K562 (cell line): ENCODE measurements around the gene HOXB5. TPM values are rescaled to one million over a fixed set of nuclear protein-coding genes. Genes with fewer than 3 reads are reported as not detected.

ENCODE experiments used
- ARID2 ChIP-seq: fragments of 450-650 bp; IDR thresholded peaks from 2 replicates; pipeline ENCODE4 v1.6.1; 2017; ENCODE audit warnings: antibody characterized with exemption, mild to moderate bottlenecking
- CBFB ChIP-seq: sonication (generic); formaldehyde crosslinking; IDR thresholded peaks from 2 replicates; pipeline ENCODE4 v1.4.0; 2020; ENCODE audit warnings: mild to moderate bottlenecking, missing genetic modification reagents
- CBX1 ChIP-seq: sonication (generic); IDR thresholded peaks from 2 replicates; pipeline ENCODE4 v1.6.1; 2016; ENCODE audit warnings: antibody characterized with exemption, low read depth, mild to moderate bottlenecking
- CXXC5 ChIP-seq: fragments of 250-450 bp; sonication (Bioruptor Pico); IDR thresholded peaks from 2 replicates; pipeline ENCODE4 v1.8.0; 2022; ENCODE audit warnings: inconsistent platforms, mild to moderate bottlenecking, moderate library complexity
- E2F6 ChIP-seq, 2 experiments: IDR thresholded peaks; 2 replicates each; pipeline ENCODE4 v1.6.1; 2011; ENCODE audit warnings: borderline replicate concordance in 1 of 2, control low read depth in 1 of 2, low read depth in 1 of 2, low read length in 1 of 2, mild to moderate bottlenecking in 1 of 2, mixed read lengths in 1 of 2, moderate library complexity in 1 of 2; ENCODE audit not compliant: insufficient read depth in 1 of 2, insufficient read length in 1 of 2, poor library complexity in 1 of 2, severe bottlenecking in 1 of 2; ENCODE audit errors: extremely low read depth in 1 of 2
- ELF1 ChIP-seq: fragments of 200-800 bp; sonication (Bioruptor generic); IDR thresholded peaks from 2 replicates; pipeline ENCODE4 v1.6.1; 2016; ENCODE audit warnings: missing genetic modification characterization, missing compliant biosample characterization
- FOS ChIP-seq: IDR thresholded peaks from 3 replicates; pipeline ENCODE4 v1.6.1; 2011; ENCODE audit not compliant: insufficient read length; ENCODE audit errors: extremely low read depth
- HDAC3 ChIP-seq: fragments of 450-650 bp; IDR thresholded peaks from 2 replicates; pipeline ENCODE4 v1.6.1; 2018; ENCODE audit warnings: borderline replicate concordance, mild to moderate bottlenecking, moderate library complexity; ENCODE audit not compliant: partially characterized antibody
- HSF4 ChIP-seq: fragments of 250-450 bp; sonication (Bioruptor Pico); IDR thresholded peaks from 2 replicates; pipeline ENCODE4 v2.1.2; 2022; ENCODE audit warnings: mild to moderate bottlenecking, moderate library complexity, borderline replicate concordance
- MCM7 ChIP-seq, 2 experiments: fragments of 450-650 bp; IDR thresholded peaks; 2 replicates each; pipeline ENCODE4 v1.6.1; 2016 to 2018
- RBM25 ChIP-seq: fragments of 200-400 bp; formaldehyde crosslinking; IDR thresholded peaks from 2 replicates; pipeline ENCODE4 v1.6.1; 2018; ENCODE audit warnings: low read length, low read depth, moderate library complexity; ENCODE audit not compliant: severe bottlenecking
- SIX5 ChIP-seq, 2 experiments: IDR thresholded peaks; 2 replicates each; pipeline ENCODE4 v1.6.1; 2011; ENCODE audit warnings: low read length in 2 of 2, borderline replicate concordance in 1 of 2, low read depth in 1 of 2, mild to moderate bottlenecking in 1 of 2, moderate library complexity in 1 of 2; ENCODE audit not compliant: insufficient read depth in 1 of 2
- SMARCA5 ChIP-seq: fragments of 450-650 bp; IDR thresholded peaks from 2 replicates; pipeline ENCODE4 v1.6.1; 2016
- UBTF ChIP-seq, 2 experiments: IDR thresholded peaks; 2 replicates each; pipeline ENCODE4 v1.6.1; 2012; ENCODE audit warnings: improper control_type of control experiment in 2 of 2, low read depth in 2 of 2, low read length in 2 of 2, borderline replicate concordance in 1 of 2
- ZNF197 ChIP-seq: fragments of 200-800 bp; sonication (Bioruptor generic); IDR thresholded peaks from 2 replicates; pipeline ENCODE4 v1.6.1; 2016; ENCODE audit warnings: low read depth, missing genetic modification characterization, missing compliant biosample characterization
- ZNF449 ChIP-seq: fragments of 250-450 bp; sonication (Bioruptor Pico); IDR thresholded peaks from 2 replicates; pipeline ENCODE4 v1.8.0; 2022; ENCODE audit warnings: moderate library complexity, mild to moderate bottlenecking, inconsistent platforms
- ZNF766 ChIP-seq: fragments of 200-800 bp; sonication (Bioruptor generic); conservative IDR thresholded peaks from 2 replicates; pipeline ENCODE4 v1.6.1; 2016; ENCODE audit warnings: missing genetic modification characterization, missing compliant biosample characterization
- ZSCAN32 ChIP-seq: fragments of 450-650 bp; formaldehyde crosslinking; IDR thresholded peaks from 2 replicates; pipeline ENCODE4 v1.4.0; 2020; ENCODE audit warnings: mild to moderate bottlenecking, moderate library complexity
- polyA plus RNA-seq, 8 experiments: library from polyadenylated mRNA; depleted of rRNA in 4 of 8; stranded (reverse) in 5 of 8; unstranded in 3 of 8; fragments of >200 nt; fragmentation: Nextera tagmentation in 2 of 8; fragmentation: Illumina TruSeq in 1 of 8; extraction: Ambion mirVana in 2 of 8; extraction: Trizol in 1 of 8; gene quantifications; 2 replicates each; pipeline versions ENCODE4 v1.2.1 to v1.2.3, GENCODE V29; 2011 to 2014; ENCODE audit warnings: inconsistent platforms in 1 of 8, missing spikeins in 1 of 8
- total RNA-seq, 7 experiments: library from RNA; depleted of rRNA in 6 of 7; stranded (reverse); fragments of >200 nt in 6 of 7; fragmentation: Illumina TruSeq in 2 of 7; extraction: Trizol in 2 of 7; gene quantifications; 2 replicates each; pipeline versions ENCODE4 v1.2.1 to v1.2.3, GENCODE V29; 2011 to 2021; ENCODE audit warnings: low replicate concordance in 1 of 7
- TF ChIP-seq, protein P1 (sequence below): IDR thresholded peaks from 2 replicates; pipeline ENCODE4 v1.6.1; 2012; ENCODE audit warnings: low read depth, low read length, improper control_type of control experiment, borderline replicate concordance

Gene HOXB5
- total and polyA plus RNA-seq, 9 of the 15 experiments (the other 6 are each of a cell fraction or from before 2014, with no cell fraction given) = 0.24 to 2.7 (median 0.65) TPM

- TF ChIP-seq UBTF (IDR thresholded peaks at IDR 0.05; ENCODE audit: borderline replicate concordance in 1 of 2, low read depth in 2 of 2, low read length in 2 of 2) (0 out of 4 replicates have a peak, but pooled peaks of 1 of the 2 experiments have one; percentile 39), ARID2 (0 out of 2 replicates have a peak, but pooled peaks have one; percentile 46), E2F6 (IDR thresholded peaks at IDR 0.05; ENCODE audit: borderline replicate concordance in 1 of 2, extremely low read depth in 1 of 2, insufficient read depth in 1 of 2, insufficient read length in 1 of 2, low read depth in 1 of 2, low read length in 1 of 2, poor library complexity in 1 of 2, severe bottlenecking in 1 of 2) (no peak), CXXC5 (CRISPR knock-in tag) (peak; percentile 5; the same call in 1 of the 2 replicates), ELF1 (tag) (no peak), CBFB (no peak), SIX5 (IDR thresholded peaks at IDR 0.05; ENCODE audit: borderline replicate concordance in 1 of 2, insufficient read depth in 1 of 2, low read depth in 1 of 2, low read length in 2 of 2) (no peak), FOS (no peak), MCM7 (IDR thresholded peaks at IDR 0.05) (no peak), ZNF197 (no peak), ZSCAN32 (CRISPR knock-in tag) (0 out of 2 replicates have a peak, but pooled peaks have one; percentile 9), RBM25 (no peak), SMARCA5 (no peak), ZNF766 (CRISPR knock-in tag) (peak; percentile 64; the same call in 1 of the 2 replicates), CBX1 (no peak), HDAC3 (no peak), HSF4 (no peak), ZNF449 (no peak)
- TF ChIP-seq, protein P1, sequence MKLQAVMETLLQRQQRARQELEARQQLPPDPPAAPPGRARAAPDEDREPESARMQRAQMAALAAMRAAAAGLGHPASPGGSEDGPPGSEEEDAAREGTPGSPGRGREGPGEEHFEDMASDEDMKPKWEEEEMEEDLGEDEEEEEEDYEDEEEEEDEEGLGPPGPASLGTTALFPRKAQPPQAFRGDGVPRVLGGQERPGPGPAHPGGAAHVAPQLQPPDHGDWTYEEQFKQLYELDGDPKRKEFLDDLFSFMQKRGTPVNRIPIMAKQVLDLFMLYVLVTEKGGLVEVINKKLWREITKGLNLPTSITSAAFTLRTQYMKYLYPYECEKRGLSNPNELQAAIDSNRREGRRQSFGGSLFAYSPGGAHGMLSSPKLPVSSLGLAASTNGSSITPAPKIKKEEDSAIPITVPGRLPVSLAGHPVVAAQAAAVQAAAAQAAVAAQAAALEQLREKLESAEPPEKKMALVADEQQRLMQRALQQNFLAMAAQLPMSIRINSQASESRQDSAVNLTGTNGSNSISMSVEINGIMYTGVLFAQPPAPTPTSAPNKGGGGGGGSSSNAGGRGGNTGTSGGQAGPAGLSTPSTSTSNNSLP = peak; percentile 7; the same call in 1 of the 2 replicates
Measured at GRCh38 chr17:48546137-48546923, 47.2 kb downstream of the HOXB5 start (continued).
